ENCODE measurements around the gene ADAMTS6. TPM values are rescaled to one million over a fixed set of nuclear protein-coding genes. Genes with fewer than 3 reads are reported as not detected.
A peak's percentile ranks its signal among the peaks of the same experiment; 100 is the strongest.

ADAMTS6 gene
- total RNA-seq, 4 donors from 2014 or later: 0.23 to 3.8 (median 1.0) TPM

- Histone ChIP-seq H3K4me1 (peaks cover 0 to 20% (median 3%) of the 10 kb centered on the region in 3 donors), H3K4me3 (no peak overlapping the region), H3K27ac (peak overlapping the region in 2 of 4 donors; percentile 69 to 72), H3K36me3 (no peaks in the 10 kb centered on the region), H3K9me3 (no peaks in the 10 kb centered on the region), H3K27me3 (no peaks in the 10 kb centered on the region)
- DNase-seq: no peak
- no peak for TF ChIP-seq POLR2A (IDR thresholded peaks at IDR 0.05)
- TF ChIP-seq CTCF (IDR thresholded peaks at IDR 0.05): no peak
- WGBS, 2 donors: 55 to 57% methylated on average over 5 to 6 of the region's 6 CpGs
- intact Hi-C loops (cut with DNase I): no loop called here
Measured at GRCh38 chr5:65128226-65128625, 353.5 kb downstream of the ADAMTS6 start.

GRCh38 chr5:65127161-65127901, 354.4 kb downstream of the ADAMTS6 start:
- intact Hi-C loops (cut with DNase I): no loop called here
- no peak overlapping the region for H3K4me3 ChIP-seq
- H3K4me1 ChIP-seq: peaks cover 0 to 20% (median 3%) of the 10 kb centered on the region in 3 donors
- H3K27me3 ChIP-seq: no peaks in the 10 kb centered on the region
- H3K36me3 ChIP-seq: no peaks in the 10 kb centered on the region
- DNase-seq: no peak
- peak overlapping the region in 3 of 4 donors; percentile 28 to 72 (median 69) for H3K27ac ChIP-seq
- TF ChIP-seq POLR2A (IDR thresholded peaks at IDR 0.05) (no peak), CTCF (IDR thresholded peaks at IDR 0.05) (no peak)
- H3K9me3 ChIP-seq: no peaks in the 10 kb centered on the region
- 61 to 62% methylated on average over 10 of the region's 10 CpGs for WGBS, 2 donors

GRCh38 chr5:65126542-65127069, 355.1 kb downstream of the ADAMTS6 start:
- no peaks in the 10 kb centered on the region for H3K9me3 ChIP-seq
- 59 to 71% methylated on average over 6 of the region's 6 CpGs for WGBS, 2 donors
- peak overlapping the region in 3 of 4 donors; percentile 28 to 72 (median 69) for H3K27ac ChIP-seq

GRCh38 chr5:65125591-65126541, 355.9 kb downstream of the ADAMTS6 start:
- DNase-seq: no peak
- Histone ChIP-seq H3K27me3 (no peaks in the 10 kb centered on the region), H3K27ac (peak overlapping the region in 2 of 4 donors; percentile 69 to 72), H3K4me3 (peak overlapping the region in 1 of 4 donors; percentile 30), H3K9me3 (no peaks in the 10 kb centered on the region), H3K4me1 (peaks cover 0 to 20% (median 3%) of the 10 kb centered on the region in 3 donors), H3K36me3 (no peaks in the 10 kb centered on the region)
- TF ChIP-seq CTCF (IDR thresholded peaks at IDR 0.05) (no peak), POLR2A (IDR thresholded peaks at IDR 0.05) (no peak)
- intact Hi-C loops (cut with DNase I): no loop called here
- WGBS, 2 donors: 43 to 52% methylated on average over 10 to 14 of the region's 16 CpGs

More at GRCh38 chr5:65126542-65127069, 355.1 kb downstream of the ADAMTS6 start:
- DNase-seq: no peak
- H3K4me1 ChIP-seq: peaks cover 0 to 20% (median 3%) of the 10 kb centered on the region in 3 donors
- no peak overlapping the region for H3K4me3 ChIP-seq
- intact Hi-C loops (cut with DNase I): no loop called here
- H3K36me3 ChIP-seq: no peaks in the 10 kb centered on the region
- no peaks in the 10 kb centered on the region for H3K27me3 ChIP-seq
- TF ChIP-seq CTCF (IDR thresholded peaks at IDR 0.05) (no peak), POLR2A (IDR thresholded peaks at IDR 0.05) (no peak)

Measured in esophagus squamous epithelium (tissue), 5 donors.